ENCODE measurements around the gene NSUN7.
"Not testable (repeated sequence)": the region's sequence is repeated elsewhere in the genome, so short reads cannot be mapped to it uniquely, and the experiment has no call there.

Gene NSUN7

GRCh38 chr4:40736910-40737309, 12.8 kb upstream of the NSUN7 start:
- peak; percentile 7 for DNase-seq

- no peak for DNase-seq
Observed at GRCh38 chr4:40737879-40738278, 11.9 kb upstream of the NSUN7 start.

- no peak for DNase-seq
Observed at GRCh38 chr4:40739347-40739746, 10.4 kb upstream of the NSUN7 start.

- no peak for DNase-seq
Observed at GRCh38 chr4:40744218-40744617, 5.5 kb upstream of the NSUN7 start.

GRCh38 chr4:40745285-40745984, 4.3 kb upstream of the NSUN7 start:
- DNase-seq = no peak

GRCh38 chr4:40747207-40747835, 2.4 kb upstream of the NSUN7 start:
- no peak for DNase-seq

GRCh38 chr4:40750461-40751258, 905 bp downstream of the NSUN7 start:
- DNase-seq = no peak

GRCh38 chr4:40755616-40756015, 5.9 kb downstream of the NSUN7 start:
- DNase-seq = no peak

GRCh38 chr4:40763228-40763716, 13.5 kb downstream of the NSUN7 start:
- no peak for DNase-seq

GRCh38 chr4:40769266-40769665, 19.5 kb downstream of the NSUN7 start:
- DNase-seq = no peak

- DNase-seq = no peak
Observed at GRCh38 chr4:40778090-40778489, 28.3 kb downstream of the NSUN7 start.

- no peak for DNase-seq
Observed at GRCh38 chr4:40782876-40783275, 33.1 kb downstream of the NSUN7 start.

GRCh38 chr4:40785727-40786126, 36.0 kb downstream of the NSUN7 start:
- DNase-seq = no peak

GRCh38 chr4:40788331-40788730, 38.6 kb downstream of the NSUN7 start:
- DNase-seq = no peak

GRCh38 chr4:40789031-40789430, 39.3 kb downstream of the NSUN7 start:
- DNase-seq = no peak

- DNase-seq = no peak
Observed at GRCh38 chr4:40789771-40790170, 40.0 kb downstream of the NSUN7 start.

- DNase-seq = no peak
Observed at GRCh38 chr4:40800064-40800463, 50.3 kb downstream of the NSUN7 start.

GRCh38 chr4:40804598-40804997, 54.8 kb downstream of the NSUN7 start:
- no peak for DNase-seq

- no peak for DNase-seq
Observed at GRCh38 chr4:40808926-40809457, 59.2 kb downstream of the NSUN7 start.

GRCh38 chr4:40811956-40812355, 62.2 kb downstream of the NSUN7 start:
- no peak for DNase-seq

GRCh38 chr4:40812386-40812785, 62.6 kb downstream of the NSUN7 start:
- DNase-seq = no peak

- DNase-seq = no peak
Observed at GRCh38 chr4:40812856-40813255, 63.1 kb downstream of the NSUN7 start.

GRCh38 chr4:40817157-40817556, 67.4 kb downstream of the NSUN7 start:
- not testable (repeated sequence) for DNase-seq

- no peak for DNase-seq
Observed at GRCh38 chr4:40820101-40820500, 70.3 kb downstream of the NSUN7 start.
